GF-D8 (cell line): Measurements from ENCODE around the gene TCERG1L.

Source experiments
- DNase-seq: peaks from one replicate; lab custom pipeline; 2025; lab: John Stamatoyannopoulos, UW

The TCERG1L gene

DNA sequence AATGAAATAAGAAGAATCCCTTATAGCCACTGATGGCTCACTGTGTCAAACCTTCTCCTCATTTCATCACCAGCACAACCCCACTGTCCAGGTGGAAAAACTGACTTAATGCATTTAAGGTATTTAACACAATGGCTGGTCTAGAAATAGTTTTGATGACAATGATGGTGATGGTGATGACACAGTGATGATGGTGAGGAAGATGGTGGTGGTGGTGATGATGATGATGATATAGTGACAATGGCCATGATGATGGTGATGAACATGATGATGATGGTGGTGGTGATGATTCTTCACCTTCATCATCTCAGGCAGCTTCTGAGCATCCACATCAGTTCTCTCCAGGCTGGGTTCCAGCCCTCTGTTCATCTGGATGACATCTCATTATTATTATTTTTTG is 186.6 kb downstream of the TCERG1L start:
- no peak for DNase-seq

DNA sequence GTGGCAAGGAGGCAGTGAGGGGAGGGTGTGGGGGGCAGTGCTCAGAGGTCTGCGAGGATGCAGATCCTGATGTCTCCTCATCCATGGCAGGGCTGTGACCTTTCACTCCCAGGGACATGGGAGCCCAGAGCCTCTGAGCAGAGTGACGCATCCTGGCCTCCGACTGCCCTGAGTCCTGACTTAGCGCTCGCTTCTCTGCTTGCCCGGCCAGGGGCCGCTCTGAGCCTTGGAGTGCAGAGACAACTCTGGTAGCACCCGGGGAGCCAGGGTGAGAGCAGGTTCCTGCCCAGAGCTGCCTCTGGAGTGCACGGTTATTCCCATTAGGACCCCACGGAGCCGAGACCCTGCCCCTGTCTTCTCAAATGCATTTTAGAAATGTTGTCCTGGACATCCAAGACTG is 188.0 kb downstream of the TCERG1L start:
- no peak for DNase-seq

DNA sequence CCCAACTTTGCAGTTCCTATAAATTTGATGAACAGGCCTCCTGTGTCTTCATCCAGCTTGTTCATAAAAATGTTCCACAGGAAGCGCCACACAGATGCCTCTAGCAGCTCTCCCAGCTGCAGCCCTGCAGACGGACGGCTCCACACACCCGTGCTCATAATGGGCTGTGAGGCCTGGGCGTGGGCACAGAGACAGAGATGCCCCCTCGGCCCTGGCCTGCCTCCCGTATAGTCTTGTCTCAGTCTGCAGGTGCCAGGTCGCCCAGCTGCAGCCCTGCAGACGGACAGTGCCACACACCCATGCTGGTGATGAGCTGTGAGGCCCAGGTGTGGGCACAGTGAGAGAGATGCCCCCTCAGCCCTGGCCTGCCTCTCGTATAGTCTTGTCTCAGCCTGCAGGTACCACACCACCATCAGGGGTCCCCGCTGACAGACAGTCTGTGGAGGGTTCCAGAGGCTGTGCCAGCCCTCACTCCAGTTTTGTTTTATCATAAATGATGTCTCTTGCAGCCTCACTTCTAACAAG is 189.9 kb downstream of the TCERG1L start:
- DNase-seq: no peak

DNA sequence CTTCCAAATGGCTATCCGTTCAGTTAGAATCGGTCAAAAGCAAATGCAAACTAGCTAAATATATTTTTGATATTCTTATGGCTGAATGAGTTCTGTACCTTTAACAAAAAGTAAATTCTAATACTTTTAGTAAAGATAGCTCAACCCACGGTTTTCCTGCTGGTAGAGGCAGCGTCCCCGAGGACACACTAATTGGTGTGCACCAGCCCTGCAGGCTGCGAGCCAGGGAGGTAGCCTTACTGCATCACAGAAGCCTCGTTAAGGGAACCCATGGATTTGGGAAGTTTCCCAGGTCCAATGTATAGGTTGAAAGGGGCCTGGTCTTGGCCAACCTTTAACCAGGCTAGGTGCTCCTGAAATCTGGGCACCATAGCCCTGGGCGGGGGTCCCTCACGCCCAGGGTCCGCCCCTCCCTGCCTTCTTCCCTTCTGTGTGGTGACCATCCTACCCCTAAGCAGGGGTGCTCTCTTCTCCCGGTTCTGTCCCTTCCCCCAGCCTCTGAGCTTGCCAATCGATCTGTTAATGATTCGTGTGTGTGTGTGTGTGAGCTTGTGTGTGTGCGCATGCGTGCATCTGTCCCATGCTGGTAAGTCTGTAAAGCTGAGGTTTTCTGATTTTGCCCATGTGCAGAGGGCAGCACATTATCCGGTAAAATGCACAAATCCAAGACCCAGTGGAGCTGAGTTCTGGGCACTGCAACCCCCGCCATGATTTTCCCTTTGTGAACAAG is 191.7 kb downstream of the TCERG1L start:
- DNase-seq: no peak

DNA sequence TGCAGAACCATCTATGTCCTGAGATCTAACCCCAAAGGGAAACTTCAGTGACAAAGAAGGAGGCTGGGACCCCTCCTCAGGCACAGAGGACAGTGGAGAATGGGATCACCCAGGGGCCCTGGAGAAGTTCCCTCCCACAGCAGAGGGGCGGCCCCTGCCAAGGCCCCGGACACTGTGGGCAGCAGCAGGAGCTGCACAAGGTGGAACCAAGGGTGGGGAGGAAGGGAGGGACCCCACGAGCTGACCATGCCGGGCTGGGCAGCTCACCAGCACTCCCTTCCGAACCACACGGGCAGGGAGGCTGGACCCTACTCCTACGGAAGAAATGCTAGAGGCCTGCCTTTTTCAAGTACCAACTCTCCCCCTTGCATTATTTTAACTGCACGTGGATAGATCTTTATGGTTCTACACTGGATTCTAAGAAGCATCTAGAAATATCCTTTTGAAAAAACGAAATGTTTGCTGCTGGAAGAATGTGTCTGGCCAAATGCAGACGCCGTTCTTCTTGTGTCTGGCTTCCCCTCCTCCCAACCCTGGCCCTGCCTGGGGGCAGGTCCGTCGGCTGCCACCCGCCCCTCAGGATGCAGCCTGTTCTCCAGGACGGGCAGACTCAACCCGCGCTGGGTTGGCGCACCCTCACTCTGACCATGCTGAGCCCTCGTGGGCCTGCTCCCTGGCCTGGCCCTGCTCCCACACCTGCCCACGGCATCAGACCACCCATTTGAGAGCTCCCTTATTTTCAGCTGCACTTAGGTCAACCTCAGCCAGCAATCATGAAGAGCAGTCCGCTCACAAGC is 193.9 kb downstream of the TCERG1L start:
- no peak for DNase-seq

DNA sequence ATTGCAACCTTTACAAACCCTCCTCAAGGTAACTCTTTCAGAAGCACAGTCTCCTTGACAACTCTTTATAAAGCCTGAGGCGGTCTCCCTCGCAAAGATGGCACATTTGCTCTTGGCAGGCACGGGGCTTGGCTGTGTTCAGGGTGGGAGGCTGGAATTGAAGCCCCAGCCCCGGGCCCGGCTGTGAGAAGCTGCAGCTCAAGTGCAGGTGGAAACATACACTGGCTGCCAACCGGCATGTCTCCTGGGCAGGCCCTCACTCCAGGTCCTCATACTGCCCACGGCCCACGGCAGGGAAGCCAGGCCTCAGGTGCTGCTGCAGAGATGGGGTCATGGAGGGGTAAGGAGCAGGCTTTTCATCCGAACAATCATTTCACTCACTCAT is 194.5 kb downstream of the TCERG1L start:
- no peak for DNase-seq

DNA sequence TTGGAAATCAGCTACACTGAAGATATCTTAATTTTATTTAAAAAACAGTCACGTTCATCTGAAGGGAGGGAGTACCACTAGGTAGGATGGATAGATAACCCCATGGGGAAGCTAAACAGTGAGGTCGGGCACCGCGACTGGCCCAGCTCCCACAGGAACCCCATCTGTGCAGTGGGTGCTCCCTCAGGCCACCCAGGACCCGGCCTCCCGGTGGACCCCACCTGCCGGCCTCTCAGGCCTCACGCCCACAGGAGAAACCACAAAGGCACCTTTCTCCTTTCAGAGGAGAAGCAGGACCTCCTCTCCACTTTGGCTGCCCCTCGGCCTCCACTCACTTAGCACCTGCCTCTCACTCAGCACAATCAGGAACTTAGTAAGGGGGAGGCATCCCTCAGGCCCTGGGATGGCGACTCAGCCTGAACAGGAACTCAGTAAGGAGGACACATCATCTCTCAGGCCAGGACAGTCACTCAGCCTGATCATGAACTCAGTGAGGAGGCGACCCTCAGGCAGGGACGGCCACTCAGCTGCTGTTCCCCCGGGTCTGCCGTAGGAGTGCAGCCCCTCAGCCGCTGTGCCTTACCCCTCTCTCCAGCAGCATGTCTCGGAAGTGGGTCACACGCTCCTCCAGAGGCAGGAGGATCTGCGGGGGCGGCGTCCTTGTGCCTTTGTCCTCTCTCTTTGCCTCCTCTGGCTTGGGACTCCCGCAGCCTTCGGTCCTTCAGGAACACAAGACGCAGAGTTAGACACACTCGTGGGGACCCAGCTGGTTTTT is 195.1 kb downstream of the TCERG1L start:
- DNase-seq: no peak

DNA sequence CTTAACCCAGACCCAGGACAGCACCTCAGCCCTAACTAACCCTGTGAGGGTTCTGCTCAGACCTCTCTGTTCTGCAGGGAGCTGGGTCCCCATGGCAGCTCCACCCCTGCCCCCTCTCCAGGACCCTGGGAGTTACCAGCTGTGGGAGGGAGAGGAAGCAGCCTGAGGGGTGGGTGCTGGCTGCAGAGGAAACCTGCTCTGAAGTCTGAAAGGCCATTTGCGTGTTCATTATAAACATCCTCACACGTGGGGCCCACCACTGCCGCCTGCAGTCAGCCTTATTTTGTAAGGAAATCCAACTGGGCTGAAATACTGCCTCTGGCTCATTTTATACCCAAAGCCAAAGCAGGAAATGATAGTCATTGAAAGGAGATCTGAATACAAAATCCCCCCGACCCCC is 195.7 kb downstream of the TCERG1L start:
- DNase-seq: no peak

DNA sequence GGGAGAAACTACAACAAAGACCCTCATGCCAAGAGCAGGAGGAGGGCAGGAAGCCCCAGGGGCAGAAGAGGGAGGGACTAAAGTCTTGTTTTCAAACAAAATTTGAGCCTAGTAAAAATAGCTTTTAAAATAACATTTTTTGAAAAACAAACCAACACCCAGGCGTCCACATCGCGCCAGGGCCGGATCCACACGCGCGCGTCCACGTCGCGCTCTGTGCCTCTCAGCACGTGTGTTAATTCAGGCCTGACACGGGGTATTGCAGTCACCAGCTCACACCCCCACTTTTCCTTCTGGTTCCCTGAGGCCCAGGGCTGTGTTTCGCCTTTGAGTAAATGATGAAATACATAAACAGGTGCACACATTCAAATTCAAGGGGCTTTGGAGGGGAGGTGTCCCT is 196.2 kb downstream of the TCERG1L start:
- no peak for DNase-seq

DNA sequence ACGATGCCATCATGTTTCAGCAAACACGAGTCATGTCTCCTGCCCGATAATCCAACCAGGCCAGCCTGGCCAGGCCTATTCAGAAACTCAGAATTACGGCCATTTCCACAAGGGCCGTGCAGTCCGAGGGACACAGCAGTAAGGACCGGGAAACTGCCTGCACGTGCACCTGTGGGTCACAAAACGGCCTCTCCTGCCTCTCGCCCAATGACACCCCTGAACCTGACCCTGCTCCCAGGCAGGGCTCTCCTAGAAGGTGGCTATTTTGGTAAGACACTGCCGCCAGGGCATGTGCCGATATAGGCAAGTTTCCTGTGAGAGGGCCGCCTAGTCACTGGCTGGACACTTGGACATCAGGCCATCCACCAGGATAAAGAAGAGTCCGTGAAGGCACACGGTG is 196.7 kb downstream of the TCERG1L start:
- DNase-seq: no peak

DNA sequence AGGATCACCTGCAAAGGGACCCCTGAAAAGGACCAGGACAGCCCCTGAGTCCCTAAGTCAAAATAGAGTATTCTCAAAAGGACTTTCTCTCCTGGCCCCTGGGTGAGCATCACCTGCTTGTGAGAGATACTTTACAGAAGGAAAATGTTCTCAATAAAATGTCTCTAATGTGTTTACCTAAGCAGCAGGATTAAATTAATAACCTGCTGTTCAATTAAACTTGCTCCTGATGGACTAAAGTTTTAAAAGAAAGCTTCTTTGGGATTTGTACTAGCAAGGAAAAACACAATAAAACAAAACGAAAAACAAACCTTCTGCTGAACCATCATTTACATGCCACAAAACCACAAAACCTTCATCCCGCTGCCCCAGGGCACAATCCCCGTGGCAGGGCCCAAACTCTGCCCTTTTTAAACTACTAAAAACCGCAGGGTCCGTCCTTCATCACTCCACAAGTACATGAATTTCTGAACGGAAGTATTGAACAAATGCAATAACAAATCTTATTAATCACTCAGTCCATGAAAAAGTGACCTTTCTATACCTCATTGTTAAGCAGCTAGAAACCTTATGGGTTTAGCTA is 197.7 kb downstream of the TCERG1L start:
- DNase-seq: no peak

DNA sequence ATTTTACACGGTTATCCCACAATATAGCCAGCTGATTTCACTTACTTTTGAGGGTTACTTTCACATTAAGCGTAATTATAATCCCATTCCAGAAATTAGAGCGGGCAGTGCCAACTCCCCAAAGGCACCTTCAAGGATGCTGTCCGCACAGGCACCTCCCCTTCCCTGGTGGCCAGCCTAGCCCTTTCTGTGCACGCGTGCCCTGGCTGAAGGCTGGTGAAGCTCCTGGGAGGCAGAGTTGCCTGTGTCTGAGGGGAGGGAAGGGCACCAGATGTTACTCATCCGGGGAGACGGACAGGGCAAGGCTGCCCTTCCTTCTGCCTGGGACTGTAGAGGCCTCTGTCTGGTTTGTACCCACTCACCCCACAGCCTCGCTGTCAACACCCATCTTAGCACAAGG is 198.4 kb downstream of the TCERG1L start:
- DNase-seq: no peak

DNA sequence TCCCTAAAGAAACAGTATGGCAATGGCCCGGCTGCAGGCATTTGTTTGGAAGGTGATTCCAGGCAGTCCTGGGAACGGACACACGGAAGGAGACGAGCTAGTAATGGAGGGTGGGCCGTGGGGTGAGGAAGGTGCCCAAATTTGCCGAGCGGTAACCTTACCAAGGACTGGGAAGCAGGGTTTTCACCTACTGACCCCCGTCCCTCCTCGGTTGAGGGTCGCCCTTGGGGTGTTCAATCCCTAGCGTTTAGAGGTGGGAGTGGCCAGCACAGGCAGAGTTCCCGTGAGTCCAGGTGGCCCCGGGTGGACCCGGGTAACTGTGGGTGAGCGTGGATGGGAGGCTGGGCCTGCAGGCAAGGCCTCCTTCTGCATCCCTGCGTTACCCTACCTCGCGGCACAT is 198.8 kb downstream of the TCERG1L start:
- DNase-seq: no peak

DNA sequence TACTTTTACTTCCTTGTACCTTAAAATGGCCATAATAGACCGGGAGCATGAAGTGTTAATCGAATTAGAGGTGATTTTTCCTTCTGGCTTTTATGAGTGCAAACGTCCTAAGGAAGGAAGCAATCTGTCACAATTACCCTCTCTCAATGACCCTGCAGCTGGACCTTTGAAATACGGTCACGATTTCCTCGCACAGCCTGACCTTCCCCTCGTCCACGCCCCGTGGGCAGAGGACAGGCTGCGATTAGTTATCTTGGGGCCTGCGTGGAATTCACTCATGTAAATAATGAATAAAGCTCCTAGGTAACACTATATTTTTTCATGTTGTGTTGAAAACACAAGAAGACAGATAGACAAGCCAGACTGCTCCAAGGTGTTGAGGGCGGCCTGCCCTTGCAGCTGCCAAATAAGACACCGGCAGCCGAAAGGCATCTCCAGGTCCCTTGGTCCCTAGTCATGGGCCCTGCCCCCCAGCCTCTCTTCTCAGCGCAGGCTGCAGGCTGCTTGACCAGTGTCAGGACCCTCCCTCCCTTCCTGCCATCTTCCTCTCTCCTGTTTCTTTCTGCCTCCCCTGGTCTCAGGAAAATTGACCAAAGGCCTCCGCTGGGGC is 199.9 kb downstream of the TCERG1L start:
- no peak for DNase-seq

DNA sequence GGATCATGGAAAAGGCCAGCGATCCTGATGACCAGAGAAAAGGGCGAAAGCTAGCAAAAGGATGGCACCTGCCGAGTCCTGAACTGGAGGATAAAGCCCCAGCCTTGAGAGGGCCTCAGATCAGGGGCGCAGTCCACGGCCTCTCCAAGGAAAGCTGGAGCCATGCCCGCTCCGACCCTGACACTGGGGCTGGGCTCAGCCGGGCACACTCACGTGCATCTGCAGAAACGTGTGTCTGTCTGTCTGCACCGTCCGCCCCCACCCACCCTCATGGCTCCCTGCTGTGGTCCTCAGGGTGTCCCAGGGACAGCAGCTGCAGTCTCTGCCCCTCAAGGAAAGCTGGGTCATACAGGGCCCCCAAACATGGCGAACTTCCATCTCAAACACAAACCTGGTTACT is 200.5 kb downstream of the TCERG1L start:
- DNase-seq: no peak

DNA sequence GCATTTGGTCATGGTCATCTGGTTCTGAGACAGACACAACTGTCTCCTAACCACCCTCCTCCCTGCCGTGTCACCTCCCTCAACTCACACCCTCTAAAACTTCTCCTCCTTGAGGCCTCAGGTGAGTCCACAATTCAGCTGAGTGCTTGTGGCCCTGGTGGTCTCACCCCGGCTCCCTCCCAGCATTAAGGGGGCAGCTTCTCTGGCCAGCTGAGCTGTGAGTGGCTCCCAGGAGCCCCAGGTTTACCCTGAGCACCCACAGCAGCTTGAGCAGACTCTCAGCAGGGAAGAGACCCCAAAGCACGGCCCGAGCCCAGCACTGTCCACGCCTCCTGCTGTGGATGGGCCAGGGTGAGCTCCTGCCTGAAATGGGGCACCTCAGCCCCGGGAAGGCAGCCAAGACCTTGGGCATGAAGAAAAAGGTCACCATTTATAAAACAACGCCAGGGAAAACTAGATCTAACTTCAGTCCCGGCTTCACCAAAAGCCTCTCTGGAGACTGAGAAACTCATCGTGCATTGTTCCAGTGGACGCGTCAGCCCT is 201.2 kb downstream of the TCERG1L start:
- DNase-seq: no peak

DNA sequence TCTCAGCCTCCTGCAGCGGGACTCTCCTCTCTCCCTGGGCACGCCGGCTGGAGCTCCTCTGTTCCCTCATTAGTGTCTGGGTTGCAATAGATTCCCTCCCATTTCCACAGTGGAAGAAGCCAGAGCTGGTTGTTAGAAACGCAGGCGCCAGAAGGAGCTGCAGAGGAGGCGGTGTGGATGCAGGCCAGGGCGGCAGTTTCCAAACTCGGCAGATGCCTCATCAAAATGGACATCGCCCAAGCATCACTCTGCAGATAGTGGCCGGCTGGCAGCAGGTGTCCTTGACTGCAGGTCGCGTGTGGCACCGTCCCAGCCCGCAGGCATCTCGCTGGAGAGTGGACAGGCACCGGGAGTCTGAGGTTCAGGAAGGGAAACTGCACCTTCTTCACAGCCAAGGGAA is 201.8 kb downstream of the TCERG1L start:
- DNase-seq: no peak

DNA sequence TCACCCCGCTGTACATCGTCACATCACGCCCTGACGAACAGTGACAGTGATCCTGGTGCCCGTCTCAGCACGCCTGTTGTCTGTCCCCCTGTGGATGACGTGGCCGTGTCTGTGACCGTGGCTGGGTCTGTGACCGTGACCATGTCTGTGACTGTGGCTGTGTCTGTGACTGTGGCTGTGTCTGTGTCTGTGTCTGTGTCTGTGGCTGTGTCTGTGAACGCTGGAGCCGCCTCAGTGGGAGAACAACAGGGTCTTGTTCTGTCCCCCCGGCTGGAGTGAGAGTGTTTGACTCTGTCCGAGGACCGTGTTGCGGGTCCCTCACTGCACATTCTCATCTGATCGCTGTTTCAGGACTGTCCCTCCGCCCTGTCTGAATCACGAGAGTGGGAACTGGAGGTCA is 202.2 kb downstream of the TCERG1L start:
- no peak for DNase-seq

DNA sequence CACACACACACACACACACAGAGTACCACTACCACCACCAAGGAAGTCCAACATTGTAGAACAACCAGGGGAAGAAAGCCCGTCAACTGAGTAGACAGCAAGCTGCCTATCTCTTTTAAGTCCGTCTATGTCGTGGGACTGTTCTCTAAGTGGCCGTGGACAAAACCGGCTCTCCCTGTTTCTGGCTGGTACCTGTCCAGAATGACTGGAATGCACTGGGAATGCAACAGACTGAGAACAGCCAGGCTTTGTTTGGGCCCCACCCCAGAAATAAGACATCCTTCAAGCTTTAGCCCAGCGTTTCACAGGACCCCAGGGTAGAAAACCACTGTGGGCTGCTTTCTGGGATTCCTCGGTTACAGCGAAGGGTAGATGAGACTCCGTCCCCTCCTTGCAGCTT is 203.6 kb downstream of the TCERG1L start:
- no peak for DNase-seq

DNA sequence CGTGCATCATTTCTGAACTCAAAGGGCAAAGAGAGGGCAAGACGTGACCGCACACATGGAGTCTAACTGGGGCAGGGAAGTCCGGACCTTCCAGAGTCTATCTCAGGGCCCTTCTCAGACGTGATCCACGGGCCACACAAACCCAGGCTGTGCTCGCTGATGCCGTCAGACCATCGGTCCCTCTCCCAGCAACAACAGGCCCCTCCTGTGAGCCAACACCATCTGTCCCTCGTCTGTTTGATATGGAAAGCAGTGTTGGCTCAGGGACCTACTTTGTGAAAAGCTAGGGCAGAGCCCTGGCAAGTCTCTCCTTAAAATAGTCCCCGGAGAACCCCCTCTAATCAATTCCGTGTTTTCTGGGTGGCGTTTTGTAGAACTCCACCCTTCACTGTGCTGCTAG is 208.8 kb downstream of the TCERG1L start:
- no peak for DNase-seq

DNA sequence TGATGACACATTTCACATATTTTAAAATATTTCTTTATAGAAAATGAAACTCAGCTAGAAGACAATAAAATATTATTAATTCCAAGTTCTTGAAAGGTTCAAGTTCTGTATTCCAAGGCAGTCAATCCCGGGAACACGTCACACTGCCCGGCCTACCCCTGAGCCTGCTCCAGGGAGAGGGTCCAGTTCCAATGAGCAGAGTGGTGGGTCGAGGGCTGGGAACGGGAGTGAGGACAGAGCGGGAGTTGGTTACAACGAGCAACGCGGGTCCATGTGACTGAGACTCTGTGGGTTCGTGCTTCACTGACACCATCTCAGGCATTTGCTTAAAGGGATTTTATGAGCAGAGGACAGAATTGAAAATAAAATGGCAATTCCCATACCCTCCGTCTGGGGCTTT is 209.4 kb downstream of the TCERG1L start:
- DNase-seq: no peak
